HUES64 (cell line): ENCODE data around the gene GFAP.

Source experiments
- H3K27ac ChIP-seq: 2 replicates; pipeline ENCODE4 v1.7.0; 2013; ENCODE audit warnings: low read depth, low read length, inconsistent platforms
- H3K27me3 ChIP-seq: 2 replicates; pipeline ENCODE4 v1.6.1; 2013; ENCODE audit warnings: mild to moderate bottlenecking, low read length; ENCODE audit not compliant: insufficient read depth
- H3K36me3 ChIP-seq: 2 replicates; pipeline ENCODE4 v1.6.1; 2013; ENCODE audit warnings: mild to moderate bottlenecking, low read length; ENCODE audit not compliant: insufficient read depth
- H3K4me1 ChIP-seq: 2 replicates; pipeline ENCODE4 v1.6.1; 2013; ENCODE audit warnings: mild to moderate bottlenecking, low read length, moderate library complexity; ENCODE audit not compliant: insufficient read depth
- H3K4me3 ChIP-seq: 2 replicates; pipeline ENCODE4 v1.5.1; 2013; ENCODE audit warnings: mild to moderate bottlenecking, low read length, moderate library complexity
- H3K9ac ChIP-seq: 2 replicates; pipeline ENCODE4 v1.6.1; 2013; ENCODE audit warnings: mild to moderate bottlenecking, low read depth, low read length
- H3K9me3 ChIP-seq: 2 replicates; pipeline ENCODE4 v1.6.1; 2013; ENCODE audit warnings: low read depth, low read length; ENCODE audit not compliant: insufficient read depth
- WGBS: fragments of 150-250, 120-280 bp; methylation state at CpG from one replicate; pipeline ENCODE4 v1.1.7; 2013; ENCODE audit warnings: missing lambda C conversion rate; 5-methylcytosine and 5-hydroxymethylcytosine counted together

The GFAP gene

DNA sequence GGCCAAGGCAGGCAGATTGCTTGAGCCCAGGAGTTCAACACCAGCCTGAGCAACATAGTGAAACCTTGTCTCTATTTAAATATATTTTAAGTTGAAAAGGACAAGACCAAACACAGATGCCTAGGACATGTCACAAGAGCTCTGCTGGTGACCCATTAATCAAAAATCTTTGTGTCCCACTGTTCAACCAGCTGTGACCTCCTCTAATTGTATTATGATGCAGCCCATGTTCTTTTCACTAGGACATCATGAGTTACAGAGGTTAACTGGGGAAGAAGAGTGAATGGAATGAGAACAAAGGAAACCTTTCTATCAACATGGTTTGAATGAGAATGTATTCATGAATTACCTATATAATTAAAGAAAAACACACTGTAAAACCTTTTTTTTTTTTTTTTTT is 23.1 kb downstream of the GFAP start:
- no peaks in the 10 kb centered on the region for H3K27me3 ChIP-seq
- no peak overlapping the region for H3K9ac ChIP-seq
- peaks cover 65% of the 10 kb centered on the region for H3K36me3 ChIP-seq
- no peak overlapping the region for H3K4me3 ChIP-seq
- H3K27ac ChIP-seq, result peak overlapping the region; percentile 77; the same call in 1 of the 2 replicates
- no peaks in the 10 kb centered on the region for H3K4me1 ChIP-seq
- no peaks in the 10 kb centered on the region for H3K9me3 ChIP-seq

DNA sequence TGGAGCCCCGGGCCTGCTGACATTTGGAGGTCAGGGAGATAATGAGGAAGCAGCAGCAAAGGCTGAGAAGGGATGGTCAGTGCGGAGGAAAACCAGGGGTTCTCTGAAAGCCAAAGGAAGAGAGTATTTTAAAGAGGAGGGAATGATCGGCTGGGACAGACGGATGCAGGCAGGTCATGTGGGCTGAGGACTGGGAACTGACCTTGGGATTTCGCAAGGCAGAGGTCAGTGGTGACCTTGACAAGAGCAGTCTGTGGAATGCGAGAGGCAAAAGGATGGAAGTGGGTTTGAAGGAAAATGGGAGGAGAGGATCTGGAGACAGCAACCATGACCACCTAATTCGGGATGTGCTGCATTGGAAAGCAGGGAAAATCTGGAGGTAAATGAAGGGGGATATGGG is 26.3 kb downstream of the GFAP start:
- no peaks in the 10 kb centered on the region for H3K4me1 ChIP-seq
- peaks cover 79% of the 10 kb centered on the region for H3K36me3 ChIP-seq
- H3K9me3 ChIP-seq, result no peaks in the 10 kb centered on the region
- no peak overlapping the region for H3K9ac ChIP-seq
- no peak overlapping the region for H3K4me3 ChIP-seq
- no peak overlapping the region for H3K27ac ChIP-seq
- H3K27me3 ChIP-seq, result no peaks in the 10 kb centered on the region
- WGBS, result 93% methylated on average over 7 of the region's 7 CpGs

DNA sequence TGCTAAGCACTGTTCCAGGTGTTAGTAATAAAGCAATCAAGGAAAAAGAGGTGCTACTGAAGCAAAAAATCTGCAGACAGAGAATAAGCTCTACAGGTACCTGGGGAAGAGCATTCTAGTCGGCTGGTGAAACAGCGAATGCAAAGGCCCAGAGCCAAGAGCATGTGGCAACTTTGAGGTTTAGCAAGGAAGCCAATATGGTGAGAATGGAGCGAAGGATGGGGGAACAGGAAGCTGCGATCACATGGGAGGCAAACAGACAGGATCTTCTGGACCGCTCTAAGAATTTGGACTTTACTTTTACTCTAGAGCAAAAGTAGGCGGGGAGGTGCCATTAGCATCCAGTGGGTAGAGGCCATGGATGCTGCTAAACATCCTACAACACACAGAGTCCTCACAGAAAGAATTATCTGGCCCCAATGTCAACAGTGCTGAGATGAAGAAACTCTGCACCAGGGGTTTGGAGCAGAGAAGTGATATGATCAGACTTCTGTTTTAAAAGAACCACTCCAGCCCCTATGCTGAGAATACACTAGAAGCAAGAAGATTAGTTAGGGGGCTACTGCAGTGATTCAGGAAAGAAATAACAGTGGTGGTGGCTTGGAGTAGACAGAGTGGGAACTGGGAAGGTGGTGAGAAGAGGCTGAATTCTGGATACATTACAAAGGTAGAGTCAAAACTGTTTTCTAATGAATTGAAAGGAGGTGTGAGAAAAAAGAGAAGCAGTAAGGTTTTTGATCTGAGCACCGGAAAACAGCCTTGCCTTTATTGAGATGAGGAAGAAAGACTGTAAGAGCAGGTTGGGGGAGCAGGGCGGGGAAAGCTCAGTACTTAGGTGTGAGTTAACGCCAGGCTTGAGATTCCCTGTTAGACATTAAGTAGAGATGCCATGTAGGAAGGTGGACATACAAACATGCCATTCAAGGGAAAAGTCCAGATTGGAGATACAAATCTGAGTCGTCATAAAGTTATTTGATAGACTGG is 27.0 kb downstream of the GFAP start:
- Histone ChIP-seq H3K9me3 (no peaks in the 10 kb centered on the region), H3K27ac (no peak overlapping the region), H3K4me3 (no peak overlapping the region), H3K9ac (no peak overlapping the region), H3K27me3 (no peaks in the 10 kb centered on the region), H3K4me1 (no peaks in the 10 kb centered on the region), H3K36me3 (peaks cover 80% of the 10 kb centered on the region)
- 93% methylated on average over 10 of the region's 10 CpGs for WGBS

DNA sequence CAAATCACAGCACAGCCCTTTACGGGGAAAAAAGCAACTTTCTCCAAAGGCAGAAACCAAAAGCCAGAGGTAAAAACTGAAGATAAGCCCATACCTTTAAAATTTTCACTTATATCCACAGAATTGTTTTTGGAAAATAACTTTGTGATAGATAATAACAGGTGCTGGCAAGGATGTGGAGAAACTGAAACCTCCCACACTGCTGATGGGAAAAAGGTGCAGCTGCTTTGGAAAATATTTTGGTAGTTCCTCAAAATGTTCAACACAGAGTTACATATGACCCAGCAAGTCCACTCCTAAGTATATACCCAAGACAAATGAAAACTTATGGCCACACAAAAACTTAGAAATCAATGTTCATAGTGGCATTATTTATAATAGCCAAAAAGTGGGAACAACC is 28.3 kb downstream of the GFAP start:
- 91% methylated on average over 1 of the region's 1 CpG for WGBS
- no peaks in the 10 kb centered on the region for H3K27me3 ChIP-seq
- H3K9ac ChIP-seq, result no peak overlapping the region
- no peak overlapping the region for H3K27ac ChIP-seq
- H3K36me3 ChIP-seq, result peaks cover 81% of the 10 kb centered on the region
- no peaks in the 10 kb centered on the region for H3K4me1 ChIP-seq
- H3K4me3 ChIP-seq, result no peak overlapping the region
- no peaks in the 10 kb centered on the region for H3K9me3 ChIP-seq

DNA sequence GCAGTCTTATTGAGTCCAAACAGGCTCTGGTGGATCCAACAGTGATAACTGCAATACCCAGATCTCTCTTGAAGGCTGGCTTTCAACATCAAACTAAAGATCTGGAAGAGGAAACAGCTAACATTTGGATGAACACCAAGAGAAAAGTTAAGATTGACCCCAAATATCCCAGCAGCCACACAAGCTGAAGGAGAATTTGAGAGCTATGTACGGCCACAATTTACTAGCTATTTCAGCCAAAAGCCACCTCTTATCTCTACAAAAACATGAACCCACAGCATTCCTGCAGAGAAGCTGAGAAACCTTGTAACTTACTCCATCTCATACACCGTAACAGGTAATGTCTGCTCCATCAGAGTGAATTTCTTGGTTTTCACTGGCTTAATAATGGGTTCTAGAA is 30.4 kb downstream of the GFAP start:
- Histone ChIP-seq H3K9ac (no peak overlapping the region), H3K4me1 (no peaks in the 10 kb centered on the region), H3K4me3 (no peak overlapping the region), H3K27me3 (no peaks in the 10 kb centered on the region), H3K9me3 (no peaks in the 10 kb centered on the region), H3K27ac (no peak overlapping the region), H3K36me3 (peaks cover 86% of the 10 kb centered on the region)
- WGBS, result 95% methylated on average over 2 of the region's 2 CpGs

DNA sequence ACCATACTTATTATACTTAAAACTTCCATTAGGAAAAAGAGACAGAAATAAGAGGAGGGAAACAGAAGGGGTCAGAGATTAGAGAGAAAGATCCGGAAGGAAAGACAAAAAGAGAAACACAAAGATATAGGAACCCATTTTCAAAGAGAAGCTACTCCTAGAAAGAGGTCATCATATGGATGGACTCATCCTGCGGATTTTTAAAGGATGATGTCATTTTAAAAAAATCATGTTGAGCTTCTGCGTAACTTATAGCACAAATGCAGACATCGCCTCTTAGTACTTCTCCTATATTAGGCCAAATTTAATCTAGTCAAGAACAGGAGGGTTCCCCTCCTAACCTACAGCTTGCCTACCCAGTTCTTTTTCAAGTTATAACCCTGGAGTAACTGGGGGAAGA is 34.2 kb downstream of the GFAP start:
- Histone ChIP-seq H3K27me3 (no peaks in the 10 kb centered on the region), H3K4me1 (no peaks in the 10 kb centered on the region), H3K36me3 (peaks cover 94% of the 10 kb centered on the region), H3K4me3 (no peak overlapping the region), H3K9ac (no peak overlapping the region), H3K27ac (no peak overlapping the region), H3K9me3 (no peaks in the 10 kb centered on the region)
- WGBS, result 95% methylated on average over 4 of the region's 4 CpGs

DNA sequence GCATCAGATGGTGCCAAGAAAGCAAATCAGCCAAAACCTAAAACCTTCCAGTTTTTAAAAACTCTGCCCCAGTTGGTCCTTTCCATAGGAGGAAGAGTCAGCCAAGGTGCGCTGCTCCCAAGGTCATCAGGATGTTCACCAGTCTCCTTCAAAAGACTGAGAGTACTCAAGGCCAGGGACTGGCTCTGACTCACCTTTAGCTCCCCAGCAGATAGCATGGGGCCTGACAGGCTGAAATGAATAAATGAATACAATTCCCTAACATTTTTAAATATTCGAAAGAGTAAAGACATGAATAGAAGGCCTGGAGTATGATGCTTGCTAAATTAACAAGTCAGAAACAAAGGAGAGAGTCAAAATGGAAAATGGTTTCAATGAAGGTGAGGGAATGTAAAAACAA is 35.2 kb downstream of the GFAP start:
- H3K36me3 ChIP-seq, result peaks cover 91% of the 10 kb centered on the region
- no peak overlapping the region for H3K4me3 ChIP-seq
- WGBS, result 97% methylated on average over 2 of the region's 2 CpGs
- H3K4me1 ChIP-seq, result no peaks in the 10 kb centered on the region
- no peak overlapping the region for H3K9ac ChIP-seq
- no peaks in the 10 kb centered on the region for H3K27me3 ChIP-seq
- no peak overlapping the region for H3K27ac ChIP-seq
- H3K9me3 ChIP-seq, result no peaks in the 10 kb centered on the region

DNA sequence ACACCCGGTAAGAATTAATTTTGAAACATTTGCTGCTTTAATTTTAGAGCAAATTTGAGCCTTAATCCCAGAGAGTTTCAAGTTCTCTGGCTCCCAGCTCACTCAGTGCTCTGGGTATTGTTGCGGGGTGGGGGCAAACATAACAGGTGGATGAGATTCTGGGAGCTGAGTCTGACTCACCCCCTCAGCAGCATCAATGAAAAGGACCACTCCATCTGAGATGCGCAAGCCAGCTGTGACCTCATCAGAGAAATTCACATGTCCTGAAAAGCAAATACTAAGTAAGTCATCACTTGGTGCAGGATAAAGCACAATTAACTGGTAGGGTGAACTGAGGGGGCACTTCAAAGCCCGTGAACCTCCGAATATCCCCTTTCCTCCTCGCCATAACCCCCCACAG is 35.9 kb downstream of the GFAP start:
- Histone ChIP-seq H3K27ac (no peak overlapping the region), H3K4me3 (no peak overlapping the region), H3K9me3 (no peaks in the 10 kb centered on the region), H3K4me1 (no peaks in the 10 kb centered on the region), H3K36me3 (peaks cover 91% of the 10 kb centered on the region), H3K9ac (no peak overlapping the region), H3K27me3 (no peaks in the 10 kb centered on the region)
- 93% methylated on average over 6 of the region's 6 CpGs for WGBS

DNA sequence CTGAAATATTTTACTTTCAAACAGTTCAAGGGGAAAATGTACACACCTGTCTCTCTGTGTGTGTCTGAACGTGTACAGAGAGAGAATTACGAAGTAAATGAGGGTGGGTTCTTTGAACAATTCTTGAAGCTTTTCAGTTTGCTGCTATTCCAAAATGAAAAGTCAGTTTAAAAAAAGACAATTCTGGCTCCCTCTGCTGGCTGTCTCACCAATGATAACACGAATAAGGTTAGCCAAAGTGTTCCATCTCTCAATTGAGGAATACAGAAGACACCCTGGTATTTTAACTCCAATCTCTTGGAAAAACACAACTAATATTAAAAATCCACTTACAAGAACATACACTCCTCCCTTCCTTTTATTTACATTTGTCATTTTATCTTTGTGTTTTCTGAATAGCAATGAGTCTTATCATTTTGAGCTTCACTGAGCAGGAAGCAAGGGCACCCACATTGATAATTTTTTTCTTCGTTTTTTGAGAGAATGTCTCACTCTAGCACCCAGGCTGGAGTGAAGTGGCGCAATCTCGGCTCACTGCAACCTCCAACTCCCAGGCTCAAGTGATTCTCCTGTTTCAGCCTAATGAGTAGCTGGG is 36.6 kb downstream of the GFAP start:
- WGBS, result 83% methylated on average over 6 of the region's 6 CpGs
- no peak overlapping the region for H3K4me3 ChIP-seq

DNA sequence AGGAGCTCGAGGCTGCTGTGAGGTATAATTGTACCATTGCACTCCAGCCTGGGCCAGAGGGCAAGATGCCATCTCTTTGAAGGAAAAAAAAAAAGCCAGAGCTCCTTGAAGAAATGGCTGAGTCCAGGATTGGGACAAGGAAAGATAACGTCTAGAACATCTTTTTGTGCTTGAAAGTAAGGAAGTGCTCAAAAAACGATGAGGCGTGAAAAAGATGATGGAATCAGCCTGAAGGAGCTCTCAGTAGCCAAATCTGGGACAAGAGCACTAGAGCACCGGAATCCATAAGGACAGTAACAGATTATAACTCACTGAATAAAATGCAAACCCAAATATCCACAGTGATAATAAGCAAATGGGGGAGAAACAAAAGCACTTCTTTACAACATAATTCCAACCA is 38.2 kb downstream of the GFAP start:
- Histone ChIP-seq H3K4me3 (no peak overlapping the region), H3K27ac (no peak overlapping the region), H3K9ac (no peak overlapping the region), H3K4me1 (no peaks in the 10 kb centered on the region), H3K9me3 (no peaks in the 10 kb centered on the region), H3K27me3 (no peaks in the 10 kb centered on the region), H3K36me3 (peaks cover 88% of the 10 kb centered on the region)
- 90% methylated on average over 5 of the region's 5 CpGs for WGBS

More for the DNA sequence above, 36.6 kb downstream of the GFAP start:
- Histone ChIP-seq H3K4me1 (no peaks in the 10 kb centered on the region), H3K36me3 (peaks cover 90% of the 10 kb centered on the region), H3K9ac (no peak overlapping the region), H3K27me3 (no peaks in the 10 kb centered on the region), H3K27ac (no peak overlapping the region), H3K9me3 (no peaks in the 10 kb centered on the region)

DNA sequence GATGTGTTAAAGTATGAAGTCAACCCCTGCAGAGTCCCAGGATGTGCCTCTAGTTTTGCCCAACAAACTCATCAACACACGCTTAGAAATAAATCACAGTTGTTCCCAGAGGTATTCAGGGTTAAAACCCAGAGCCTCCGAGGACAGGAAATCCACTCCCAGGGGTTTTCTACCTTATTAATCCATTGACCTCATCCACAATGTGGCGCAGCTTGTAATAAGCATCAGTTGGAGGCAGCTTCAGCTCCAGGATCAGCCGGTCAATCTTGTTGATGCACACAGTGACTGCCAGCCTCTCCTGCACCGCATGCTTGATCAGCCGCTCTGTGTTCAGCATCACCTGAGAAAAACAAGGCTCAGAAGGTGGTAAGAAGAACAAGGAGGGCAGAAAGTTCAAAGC is 39.5 kb downstream of the GFAP start:
- Histone ChIP-seq H3K36me3 (peaks cover 86% of the 10 kb centered on the region), H3K9me3 (no peaks in the 10 kb centered on the region), H3K4me1 (no peaks in the 10 kb centered on the region), H3K9ac (no peak overlapping the region), H3K4me3 (no peak overlapping the region), H3K27ac (no peak overlapping the region), H3K27me3 (no peaks in the 10 kb centered on the region)
- 96% methylated on average over 6 of the region's 6 CpGs for WGBS
